ENCODE measurements around the gene PHACTR2. TPM values are rescaled to one million over a fixed set of nuclear protein-coding genes. Genes with fewer than 3 reads are reported as not detected.

The PHACTR2 gene
- total RNA-seq, 2 donors from 2014 or later: 68.5 to 87.7 TPM

DNA sequence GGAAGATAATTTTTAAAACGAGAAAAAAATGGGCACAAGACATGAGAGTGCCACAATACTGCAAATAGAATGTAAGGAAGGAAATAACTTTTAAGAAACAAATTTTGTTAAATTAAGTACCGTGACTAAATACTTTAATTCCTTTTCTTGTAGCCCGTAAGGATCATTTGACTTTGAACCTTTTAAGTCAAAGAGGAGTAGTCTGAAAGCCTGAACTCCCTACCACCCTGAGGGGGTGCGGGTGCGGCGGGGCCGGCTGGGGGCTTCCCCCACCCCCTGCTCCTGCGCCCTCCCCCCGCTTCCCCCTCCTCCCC, 231 bp upstream of the PHACTR2 start:
- no peak for ATAC-seq (ENCODE audit: insufficient number of reproducible peaks, low FRiP score, low read depth)
- TF ChIP-seq, protein P1, sequence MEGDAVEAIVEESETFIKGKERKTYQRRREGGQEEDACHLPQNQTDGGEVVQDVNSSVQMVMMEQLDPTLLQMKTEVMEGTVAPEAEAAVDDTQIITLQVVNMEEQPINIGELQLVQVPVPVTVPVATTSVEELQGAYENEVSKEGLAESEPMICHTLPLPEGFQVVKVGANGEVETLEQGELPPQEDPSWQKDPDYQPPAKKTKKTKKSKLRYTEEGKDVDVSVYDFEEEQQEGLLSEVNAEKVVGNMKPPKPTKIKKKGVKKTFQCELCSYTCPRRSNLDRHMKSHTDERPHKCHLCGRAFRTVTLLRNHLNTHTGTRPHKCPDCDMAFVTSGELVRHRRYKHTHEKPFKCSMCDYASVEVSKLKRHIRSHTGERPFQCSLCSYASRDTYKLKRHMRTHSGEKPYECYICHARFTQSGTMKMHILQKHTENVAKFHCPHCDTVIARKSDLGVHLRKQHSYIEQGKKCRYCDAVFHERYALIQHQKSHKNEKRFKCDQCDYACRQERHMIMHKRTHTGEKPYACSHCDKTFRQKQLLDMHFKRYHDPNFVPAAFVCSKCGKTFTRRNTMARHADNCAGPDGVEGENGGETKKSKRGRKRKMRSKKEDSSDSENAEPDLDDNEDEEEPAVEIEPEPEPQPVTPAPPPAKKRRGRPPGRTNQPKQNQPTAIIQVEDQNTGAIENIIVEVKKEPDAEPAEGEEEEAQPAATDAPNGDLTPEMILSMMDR (IDR thresholded peaks at IDR 0.05): no peak
- DNase-seq (ENCODE audit: low spot score): no peak
- Histone ChIP-seq H3K9me3 (no peaks in the 10 kb centered on the region), H3K27ac (peak overlapping the region; percentile 96 to 98), H3K4me3 (peak overlapping the region; percentile 81), H3K4me1 (ENCODE audit: control insufficient read depth in 1 of 2, low read depth in 2 of 2) (peaks cover 32 to 56% of the 10 kb centered on the region in 2 donors), H3K36me3 (no peaks in the 10 kb centered on the region), H3K27me3 (replicated peaks; ENCODE audit: insufficient read depth) (no peaks in the 10 kb centered on the region)

GRCh38 chr6:143679041-143679440, 1.3 kb downstream of the PHACTR2 start:
- H3K4me1 ChIP-seq (ENCODE audit: control insufficient read depth in 1 of 2, low read depth in 2 of 2): peaks cover 22 to 47% of the 10 kb centered on the region in 2 donors
- H3K9me3 ChIP-seq: peaks cover 5% of the 10 kb centered on the region
- H3K27me3 ChIP-seq (replicated peaks; ENCODE audit: insufficient read depth): no peaks in the 10 kb centered on the region
- no peaks in the 10 kb centered on the region for H3K36me3 ChIP-seq
- peak overlapping the region; percentile 81 for H3K4me3 ChIP-seq
- DNase-seq (ENCODE audit: low spot score): no peak
- no peak for ATAC-seq (ENCODE audit: insufficient number of reproducible peaks, low FRiP score, low read depth)
- peak overlapping the region; percentile 96 to 98 for H3K27ac ChIP-seq
- TF ChIP-seq, protein P1 (IDR thresholded peaks at IDR 0.05): no peak

- Histone ChIP-seq H3K4me3 (peak overlapping the region; percentile 81), H3K36me3 (no peaks in the 10 kb centered on the region), H3K9me3 (peaks cover 5% of the 10 kb centered on the region), H3K27me3 (replicated peaks; ENCODE audit: insufficient read depth) (no peaks in the 10 kb centered on the region), H3K4me1 (ENCODE audit: control insufficient read depth in 1 of 2, low read depth in 2 of 2) (peaks cover 16 to 43% of the 10 kb centered on the region in 2 donors), H3K27ac (peak overlapping the region; percentile 96 to 98)
- TF ChIP-seq, protein P1 (IDR thresholded peaks at IDR 0.05): no peak
- no peak for DNase-seq (ENCODE audit: low spot score)
- ATAC-seq (ENCODE audit: insufficient number of reproducible peaks, low FRiP score, low read depth): no peak
These were observed 2.4 kb downstream of the PHACTR2 start for GRCh38 chr6:143680141-143680540.

- H3K27me3 ChIP-seq (replicated peaks; ENCODE audit: insufficient read depth): no peaks in the 10 kb centered on the region
- H3K36me3 ChIP-seq: no peaks in the 10 kb centered on the region
- peaks cover 5% of the 10 kb centered on the region for H3K9me3 ChIP-seq
- DNase-seq (ENCODE audit: low spot score) (no peak), ATAC-seq (ENCODE audit: insufficient number of reproducible peaks, low FRiP score, low read depth) (no peak)
- no peak overlapping the region for H3K4me3 ChIP-seq
- H3K4me1 ChIP-seq (ENCODE audit: control insufficient read depth in 1 of 2, low read depth in 2 of 2): peaks cover 6 to 46% of the 10 kb centered on the region in 2 donors
- TF ChIP-seq, protein P1 (IDR thresholded peaks at IDR 0.05): no peak
- peak overlapping the region in 1 of 2 donors; percentile 98 for H3K27ac ChIP-seq
These were observed 5.0 kb downstream of the PHACTR2 start for GRCh38 chr6:143682805-143683204.

DNA sequence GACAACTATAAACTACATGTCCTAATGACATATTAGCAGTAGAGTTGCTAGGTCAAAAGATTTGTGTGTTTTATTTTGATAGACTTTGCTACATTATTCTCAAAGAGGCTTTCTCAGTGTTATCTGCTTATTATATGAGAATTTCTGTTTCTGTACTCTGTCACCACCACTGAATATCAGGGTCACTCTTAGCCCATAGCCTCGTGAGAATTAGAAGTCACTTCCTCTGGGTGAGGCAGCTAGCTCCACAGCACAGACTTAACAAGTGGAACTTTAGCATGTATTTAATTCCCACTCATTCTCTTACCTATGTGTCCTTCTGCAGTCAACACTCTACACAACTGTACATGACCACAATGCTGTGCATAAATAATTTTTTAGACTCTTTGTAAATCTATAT, 6.7 kb downstream of the PHACTR2 start:
- TF ChIP-seq, protein P1 (IDR thresholded peaks at IDR 0.05): no peak
- ATAC-seq (ENCODE audit: insufficient number of reproducible peaks, low FRiP score, low read depth) (no peak), DNase-seq (ENCODE audit: low spot score) (no peak)
- Histone ChIP-seq H3K9me3 (peaks cover 5% of the 10 kb centered on the region), H3K36me3 (no peaks in the 10 kb centered on the region), H3K4me3 (no peak overlapping the region), H3K4me1 (ENCODE audit: control insufficient read depth in 1 of 2, low read depth in 2 of 2) (peaks cover 20 to 63% of the 10 kb centered on the region in 2 donors), H3K27ac (peak overlapping the region; percentile 50 to 61), H3K27me3 (replicated peaks; ENCODE audit: insufficient read depth) (no peaks in the 10 kb centered on the region)

Measured in thoracic aorta (tissue), 2 donors.